Thymus (tissue), 11 donors: ENCODE measurements around the gene CCDC106. TPM values are rescaled to one million over a fixed set of nuclear protein-coding genes. Genes with fewer than 3 reads are reported as not detected.

Source experiments
- DNase-seq, 9 donors: peaks; one replicate each; pipeline ENCODE4 v3.0.0-alpha.2; 2013; ENCODE audit warnings: low spot score in 9 of 9, low read depth in 6 of 9, missing footprints in 1 of 9
- H3K27ac ChIP-seq, 2 donors: one replicate each; pipeline ENCODE4 v1.5.1; 2013; ENCODE audit warnings: control low read depth in 1 of 2, low read depth in 1 of 2, low read length in 1 of 2, mild to moderate bottlenecking in 1 of 2, moderate library complexity in 1 of 2
- H3K27me3 ChIP-seq, 2 donors: one replicate each; pipeline ENCODE4 v1.5.1; 2013; ENCODE audit warnings: low read length in 1 of 2; ENCODE audit not compliant: control insufficient read depth in 2 of 2, insufficient read depth in 1 of 2
- H3K36me3 ChIP-seq, 2 donors: one replicate each; pipeline ENCODE4 v1.5.1; 2013; ENCODE audit warnings: low read length in 1 of 2, mild to moderate bottlenecking in 1 of 2, moderate library complexity in 1 of 2; ENCODE audit not compliant: control insufficient read depth in 2 of 2, insufficient read depth in 2 of 2
- H3K4me1 ChIP-seq, 2 donors: one replicate each; pipeline ENCODE4 v1.5.1; 2013; ENCODE audit warnings: low read length in 2 of 2; ENCODE audit not compliant: control insufficient read depth in 2 of 2, insufficient read depth in 2 of 2
- H3K4me3 ChIP-seq, 2 donors: one replicate each; pipeline ENCODE4 v1.5.1; 2013; ENCODE audit warnings: low read length in 2 of 2, control low read depth in 1 of 2, mild to moderate bottlenecking in 1 of 2
- H3K9me3 ChIP-seq, 2 donors: one replicate each; pipeline ENCODE4 v1.5.1; 2013; ENCODE audit warnings: low read length in 1 of 2, mild to moderate bottlenecking in 1 of 2; ENCODE audit not compliant: control insufficient read depth in 2 of 2, insufficient read depth in 1 of 2
- WGBS: extraction: QIAGEN DNeasy Blood & Tissue Kit; methylation state at CpG from one replicate; pipeline ENCODE4 v1.1.7; 2013; 5-methylcytosine and 5-hydroxymethylcytosine counted together
- polyA plus RNA-seq: library from polyadenylated mRNA; stranded (reverse); fragments of 200-250 nt; gene quantifications from one replicate; pipeline ENCODE4 v1.2.3, GENCODE V29; 2013
- total RNA-seq: library from RNA; stranded (reverse); fragments of 120-200 nt; gene quantifications from one replicate; pipeline ENCODE4 v1.2.4, GENCODE V29; 2013
- donor health status: healthy.

Gene CCDC106
- total and polyA plus RNA-seq, 2 donors = 6.2 to 17.2 TPM

DNA sequence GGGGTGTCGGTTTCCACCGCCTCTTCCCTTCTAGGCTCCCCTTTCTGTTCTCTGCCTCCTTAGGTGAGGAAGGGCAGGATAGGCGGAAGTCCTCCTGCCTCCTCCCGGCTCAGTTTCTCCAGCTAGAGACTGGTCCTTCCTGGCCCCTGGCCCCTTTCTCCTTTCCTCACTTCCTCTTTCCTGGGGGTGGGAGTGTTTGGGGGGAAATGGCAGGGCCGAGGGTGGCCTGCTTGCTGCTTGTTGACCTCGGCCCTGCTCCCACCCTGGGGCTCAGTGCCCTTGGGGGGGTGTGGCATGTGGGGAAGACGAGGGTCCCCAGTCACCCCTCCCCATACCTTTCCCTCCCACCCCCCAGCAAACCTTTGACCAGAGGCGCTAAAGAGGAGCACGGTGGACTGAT is 11.8 kb downstream of the CCDC106 start:
- peaks cover 61 to 70% of the 10 kb centered on the region in 2 donors for H3K36me3 ChIP-seq
- no peak overlapping the region for H3K4me3 ChIP-seq
- DNase-seq = no peak
- H3K27ac ChIP-seq = no peak overlapping the region
- H3K4me1 ChIP-seq = peaks cover 14 to 27% of the 10 kb centered on the region in 2 donors
- 91% methylated on average over 9 of the region's 9 CpGs for WGBS
- no peaks in the 10 kb centered on the region for H3K9me3 ChIP-seq
- no peaks in the 10 kb centered on the region for H3K27me3 ChIP-seq

DNA sequence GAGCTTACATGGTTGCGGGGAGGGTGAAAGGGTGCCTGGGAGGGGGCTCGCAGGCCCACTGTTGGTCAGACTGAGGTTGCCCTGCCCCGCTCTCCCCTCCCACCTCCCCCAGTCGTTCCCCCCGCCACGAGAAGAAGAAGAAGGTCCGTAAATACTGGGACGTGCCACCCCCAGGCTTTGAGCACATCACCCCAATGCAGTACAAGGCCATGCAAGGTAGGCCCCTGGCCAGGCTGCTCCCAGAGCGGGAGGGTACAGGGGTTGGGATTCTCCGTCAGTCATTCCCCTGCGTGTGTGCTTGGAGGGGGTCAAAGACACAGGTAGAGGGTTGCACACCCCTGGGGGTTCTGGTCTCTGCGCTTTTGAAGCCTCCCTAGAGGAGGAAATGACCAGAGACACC is 12.4 kb downstream of the CCDC106 start:
- peaks cover 14 to 27% of the 10 kb centered on the region in 2 donors for H3K4me1 ChIP-seq
- H3K36me3 ChIP-seq = peaks cover 65 to 74% of the 10 kb centered on the region in 2 donors
- no peak overlapping the region for H3K4me3 ChIP-seq
- 96% methylated on average over 12 of the region's 12 CpGs for WGBS
- H3K9me3 ChIP-seq = no peaks in the 10 kb centered on the region
- H3K27me3 ChIP-seq = no peaks in the 10 kb centered on the region
- no peak overlapping the region for H3K27ac ChIP-seq
- no peak for DNase-seq

DNA sequence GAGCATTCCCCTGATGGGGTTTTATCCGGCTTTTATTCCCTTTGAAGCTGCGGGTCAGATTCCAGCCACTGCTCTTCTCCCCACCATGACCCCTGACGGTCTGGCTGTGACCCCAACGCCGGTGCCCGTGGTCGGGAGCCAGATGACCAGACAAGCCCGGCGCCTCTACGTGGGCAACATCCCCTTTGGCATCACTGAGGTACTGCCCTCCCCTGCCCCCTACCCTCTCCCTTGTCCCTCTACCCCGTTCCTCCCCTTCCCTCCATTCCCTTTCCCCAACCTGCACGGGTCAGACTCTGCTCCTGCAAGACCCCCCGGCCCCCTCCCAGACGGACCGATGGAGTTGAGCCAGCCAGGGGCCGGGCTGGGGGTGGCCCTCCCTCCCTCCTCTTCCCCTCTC is 13.0 kb downstream of the CCDC106 start:
- Histone ChIP-seq H3K27me3 (no peaks in the 10 kb centered on the region), H3K9me3 (no peaks in the 10 kb centered on the region), H3K4me1 (peaks cover 12 to 25% of the 10 kb centered on the region in 2 donors), H3K36me3 (peaks cover 70 to 79% of the 10 kb centered on the region in 2 donors), H3K27ac (no peak overlapping the region), H3K4me3 (no peak overlapping the region)
- DNase-seq = no peak
- 94% methylated on average over 16 of the region's 16 CpGs for WGBS

DNA sequence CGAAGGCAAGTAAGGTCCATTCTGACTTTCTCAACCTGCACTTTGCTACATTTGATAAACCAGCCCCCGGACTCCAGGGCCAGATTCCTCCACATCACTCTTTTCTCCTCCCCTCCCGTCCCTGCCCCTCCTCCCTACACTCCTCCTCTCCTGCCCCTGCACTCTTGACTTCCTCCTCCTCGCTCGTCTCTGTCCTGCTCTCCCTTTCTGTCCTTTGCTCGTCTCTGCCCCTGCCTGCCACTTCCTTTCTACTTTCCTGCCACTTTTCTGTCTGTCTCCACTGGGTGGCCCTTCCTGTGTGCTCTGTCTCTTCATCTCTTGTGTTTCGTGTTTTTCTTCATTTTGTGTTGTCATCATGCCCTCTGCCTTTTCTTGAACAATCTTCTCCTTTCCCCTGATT is 13.8 kb downstream of the CCDC106 start:
- Histone ChIP-seq H3K27ac (no peak overlapping the region), H3K36me3 (peaks cover 78 to 83% of the 10 kb centered on the region in 2 donors), H3K4me3 (no peak overlapping the region), H3K9me3 (no peaks in the 10 kb centered on the region), H3K27me3 (no peaks in the 10 kb centered on the region), H3K4me1 (peaks cover 4 to 18% of the 10 kb centered on the region in 2 donors)
- WGBS = 90% methylated on average over 7 of the region's 7 CpGs
- DNase-seq = no peak

DNA sequence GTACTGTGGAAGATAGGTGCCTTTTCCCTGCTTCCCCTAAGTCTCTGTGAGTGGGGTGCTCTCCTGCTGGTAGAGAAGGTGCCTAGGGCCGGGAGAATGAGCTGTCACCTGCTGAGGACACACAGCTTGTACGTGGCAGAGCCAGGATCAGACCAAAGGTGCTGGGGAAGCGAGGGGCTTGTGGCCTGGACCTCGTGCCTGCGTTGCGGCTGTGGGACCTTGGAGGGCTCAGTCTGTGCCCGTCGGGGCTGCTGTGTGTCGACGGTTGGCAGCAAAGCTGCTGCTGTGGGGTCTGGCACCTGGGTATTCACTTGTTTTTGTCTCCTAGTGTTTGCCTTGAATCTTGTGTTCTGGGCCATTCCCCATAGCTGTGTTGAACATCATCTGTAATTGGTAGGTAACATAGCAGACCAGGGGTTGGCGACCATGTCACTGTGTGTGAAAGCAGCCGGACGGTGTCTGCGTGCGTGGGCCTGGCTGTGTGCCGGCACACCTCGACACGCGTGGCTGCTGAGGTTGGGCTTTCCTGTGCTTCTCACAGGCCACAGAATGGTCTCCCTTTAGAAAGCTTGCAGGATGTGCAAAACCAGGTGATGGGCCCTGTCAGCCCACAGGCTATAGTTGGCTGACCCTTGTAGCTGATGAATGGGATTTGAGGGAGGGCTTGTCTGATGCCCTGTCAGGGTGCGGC is 16.0 kb downstream of the CCDC106 start:
- H3K9me3 ChIP-seq = no peaks in the 10 kb centered on the region
- no peaks in the 10 kb centered on the region for H3K27me3 ChIP-seq
- WGBS = 96% methylated on average over 20 of the region's 20 CpGs
- H3K36me3 ChIP-seq = peaks cover 91 to 97% of the 10 kb centered on the region in 2 donors
- no peak overlapping the region for H3K27ac ChIP-seq
- H3K4me3 ChIP-seq = no peak overlapping the region
- no peak for DNase-seq
- H3K4me1 ChIP-seq = no peaks in the 10 kb centered on the region

DNA sequence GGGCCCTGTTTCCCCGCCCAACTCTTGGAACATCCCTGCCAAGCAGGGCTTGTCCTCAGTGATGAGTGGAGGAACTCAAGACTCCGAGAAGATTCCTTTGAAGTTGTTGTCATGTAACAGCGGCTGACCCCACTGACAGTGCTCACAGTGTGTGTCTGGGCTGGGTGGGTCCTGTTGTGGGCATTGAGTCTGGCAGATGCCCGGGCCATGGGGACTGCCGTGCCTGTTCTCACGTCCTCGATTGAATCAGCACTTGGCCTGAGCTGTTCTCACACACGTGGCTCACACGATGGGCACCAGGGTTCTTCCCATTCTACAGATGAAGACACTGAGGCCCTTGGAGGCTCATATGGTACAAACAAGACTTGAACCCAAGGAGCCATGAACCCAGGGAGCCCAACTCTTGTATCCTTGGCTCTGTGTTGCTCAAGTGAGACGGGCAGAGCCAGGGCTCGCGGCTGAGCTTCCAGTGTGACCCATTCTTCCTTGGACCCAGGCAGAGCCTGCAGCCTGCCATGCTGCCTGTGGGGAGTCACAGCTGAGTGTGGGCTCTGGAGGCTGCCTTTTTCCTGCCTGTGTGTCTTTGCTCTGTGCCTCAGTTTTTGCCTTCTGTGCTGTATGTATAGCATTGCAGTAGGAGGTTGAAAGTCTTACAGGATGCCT is 18.5 kb downstream of the CCDC106 start:
- WGBS = 95% methylated on average over 12 of the region's 12 CpGs
- no peak overlapping the region for H3K4me3 ChIP-seq
- no peak for DNase-seq
- H3K27ac ChIP-seq = no peak overlapping the region
- peaks cover 89 to 97% of the 10 kb centered on the region in 2 donors for H3K36me3 ChIP-seq
- no peaks in the 10 kb centered on the region for H3K4me1 ChIP-seq
- H3K27me3 ChIP-seq = no peaks in the 10 kb centered on the region
- H3K9me3 ChIP-seq = no peaks in the 10 kb centered on the region

DNA sequence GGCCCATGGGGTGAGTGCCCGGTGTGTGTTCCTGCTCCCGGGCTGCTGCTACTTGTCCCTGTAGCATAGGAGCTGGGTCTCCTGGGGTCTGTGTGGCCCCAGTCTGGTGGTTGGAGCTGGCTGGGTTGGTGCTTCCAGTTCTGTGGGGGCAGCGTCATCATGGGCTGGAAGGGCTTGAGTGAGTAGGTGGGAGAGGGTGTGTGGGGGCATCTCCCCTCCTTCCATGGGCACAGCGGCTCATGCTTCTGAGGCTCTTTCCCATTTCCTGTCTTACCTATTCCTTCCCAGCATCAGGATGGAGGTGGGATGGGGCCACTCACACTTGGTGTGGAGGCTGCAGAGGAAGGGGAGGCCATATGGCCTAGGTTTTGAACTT is 19.0 kb downstream of the CCDC106 start:
- H3K4me3 ChIP-seq = no peak overlapping the region
- H3K27me3 ChIP-seq = no peaks in the 10 kb centered on the region
- peaks cover 83 to 94% of the 10 kb centered on the region in 2 donors for H3K36me3 ChIP-seq
- DNase-seq = no peak
- no peak overlapping the region for H3K27ac ChIP-seq
- H3K9me3 ChIP-seq = no peaks in the 10 kb centered on the region
- H3K4me1 ChIP-seq = no peaks in the 10 kb centered on the region
- WGBS = 89% methylated on average over 4 of the region's 4 CpGs

DNA sequence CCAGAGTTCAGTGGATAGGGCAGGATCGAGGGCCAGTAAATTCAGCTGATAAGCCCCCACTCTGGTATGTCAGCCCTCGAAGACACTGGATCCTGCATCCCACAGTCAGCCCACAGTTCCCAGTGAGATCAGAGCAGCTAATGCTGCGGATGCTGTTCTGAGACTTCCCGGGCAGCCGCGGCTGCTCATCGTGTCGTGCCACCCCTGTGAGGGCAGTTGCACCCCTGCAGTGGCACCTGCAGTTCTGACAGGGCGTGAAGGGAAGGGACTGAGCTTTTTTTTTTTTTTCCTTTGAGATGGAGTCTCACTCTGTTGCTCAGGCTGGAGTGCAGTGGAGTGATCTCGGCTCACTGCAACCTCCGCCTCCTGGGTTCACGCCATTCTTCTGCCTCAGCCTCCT is 19.5 kb downstream of the CCDC106 start:
- Histone ChIP-seq H3K4me3 (no peak overlapping the region), H3K4me1 (no peaks in the 10 kb centered on the region), H3K9me3 (no peaks in the 10 kb centered on the region), H3K27ac (no peak overlapping the region), H3K27me3 (no peaks in the 10 kb centered on the region), H3K36me3 (peaks cover 82 to 89% of the 10 kb centered on the region in 2 donors)
- DNase-seq = no peak
- WGBS = 98% methylated on average over 12 of the region's 12 CpGs

DNA sequence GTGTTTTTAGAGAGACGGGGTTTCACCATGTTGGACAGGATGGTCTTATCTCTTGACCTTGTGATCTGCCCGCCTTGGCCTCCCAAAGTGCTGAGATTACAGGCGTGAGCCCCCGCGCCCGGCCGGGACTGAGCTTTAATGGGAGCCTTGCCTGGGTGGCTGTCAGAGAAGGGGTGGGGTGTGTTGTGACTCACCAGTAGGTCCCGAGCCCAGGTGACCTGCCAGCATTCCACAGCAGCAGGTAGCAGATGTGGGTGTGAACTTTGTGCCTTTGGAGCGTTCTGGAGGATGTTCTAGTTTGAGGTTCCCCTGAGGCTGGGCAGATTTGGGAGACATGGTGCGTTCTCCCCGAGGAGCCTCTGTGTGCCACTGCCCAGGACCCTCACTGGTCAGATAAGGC is 19.9 kb downstream of the CCDC106 start:
- H3K9me3 ChIP-seq = no peaks in the 10 kb centered on the region
- DNase-seq = no peak
- 97% methylated on average over 11 of the region's 11 CpGs for WGBS
- no peaks in the 10 kb centered on the region for H3K4me1 ChIP-seq
- H3K27ac ChIP-seq = no peak overlapping the region
- peaks cover 78 to 84% of the 10 kb centered on the region in 2 donors for H3K36me3 ChIP-seq
- H3K4me3 ChIP-seq = no peak overlapping the region
- H3K27me3 ChIP-seq = no peaks in the 10 kb centered on the region
